CD4-positive, alpha-beta T cell treated with Interleukin-17A for 4 hours (primary cell): Measurements from ENCODE around the gene BCLAF1.

Experiments
- DNase-seq: peaks from one replicate; pipeline ENCODE4 v3.0.0-alpha.2; 2020; ENCODE audit warnings: mixed read lengths

BCLAF1 gene

GRCh38 chr6:136307351-136307750 is 17.7 kb upstream of the BCLAF1 start:
- DNase-seq: no peak

GRCh38 chr6:136306466-136306865 is 16.8 kb upstream of the BCLAF1 start:
- no peak for DNase-seq

- no peak for DNase-seq
Measured at GRCh38 chr6:136304410-136304809, 14.8 kb upstream of the BCLAF1 start.

GRCh38 chr6:136303516-136303915 is 13.9 kb upstream of the BCLAF1 start:
- no peak for DNase-seq

GRCh38 chr6:136294621-136295020 is 5.0 kb upstream of the BCLAF1 start:
- no peak for DNase-seq

- peak; percentile 84 for DNase-seq
Measured at GRCh38 chr6:136290410-136291010, 864 bp upstream of the BCLAF1 start.

GRCh38 chr6:136289327-136289578 is 393 bp downstream of the BCLAF1 start:
- peak; percentile 94 for DNase-seq

- peak; percentile 87 for DNase-seq
Measured at GRCh38 chr6:136288566-136289326, 900 bp downstream of the BCLAF1 start.

GRCh38 chr6:136284909-136285308 is 4.7 kb downstream of the BCLAF1 start:
- no peak for DNase-seq

- DNase-seq: no peak
Measured at GRCh38 chr6:136282906-136283305, 6.7 kb downstream of the BCLAF1 start.

- DNase-seq: no peak
Measured at GRCh38 chr6:136280032-136280609, 9.5 kb downstream of the BCLAF1 start.

GRCh38 chr6:136274062-136274461 is 15.6 kb downstream of the BCLAF1 start:
- DNase-seq: no peak

- no peak for DNase-seq
Measured at GRCh38 chr6:136265101-136265500, 24.5 kb downstream of the BCLAF1 start.

GRCh38 chr6:136262940-136263339 is 26.7 kb downstream of the BCLAF1 start:
- no peak for DNase-seq

GRCh38 chr6:136254851-136255466 is 34.7 kb downstream of the BCLAF1 start:
- no peak for DNase-seq

- DNase-seq: no peak
Measured at GRCh38 chr6:136253734-136254133, 35.9 kb downstream of the BCLAF1 start.

- DNase-seq: no peak
Measured at GRCh38 chr6:136252441-136252840, 37.2 kb downstream of the BCLAF1 start.

GRCh38 chr6:136251394-136251793 is 38.3 kb downstream of the BCLAF1 start:
- no peak for DNase-seq

- DNase-seq: no peak
Measured at GRCh38 chr6:136250686-136251008, 39.0 kb downstream of the BCLAF1 start.

GRCh38 chr6:136249811-136250685 is 39.6 kb downstream of the BCLAF1 start, which contains the start of gene MTFR2:
Gene MTFR2, minus strand, starts transcription at chr6:136250311. Its CDS starts 1,212 bp downstream, at chr6:136249099.
- peak; percentile 93 for DNase-seq

- no peak for DNase-seq
Measured at GRCh38 chr6:136249336-136249735, 40.3 kb downstream of the BCLAF1 start.

GRCh38 chr6:136244061-136244616 is 45.5 kb downstream of the BCLAF1 start:
- no peak for DNase-seq
